UCSD-AML1 (cell line): Measurements from ENCODE around the gene PPP1R3A.
"Not testable (repeated sequence)": the region's sequence is repeated elsewhere in the genome, so short reads cannot be mapped to it uniquely, and the experiment has no call there.

Experiments
- DNase-seq: peaks from one replicate; lab custom pipeline; 2025; ENCODE audit not compliant: unreplicated experiment; lab: John Stamatoyannopoulos, UW

The PPP1R3A gene

GRCh38 chr7:113918946-113919345 lies at the start of gene PPP1R3A:
TSS of gene PPP1R3A (minus strand) at chr7:113919009. CDS start at chr7:113918996, 13 bp downstream.
- DNase-seq, result no peak

- DNase-seq, result no peak
Measured at GRCh38 chr7:113963356-113963755, 44.5 kb upstream of the PPP1R3A start.

- DNase-seq, result no peak
Measured at GRCh38 chr7:113959910-113960309, 41.1 kb upstream of the PPP1R3A start.

- DNase-seq, result no peak
Measured at GRCh38 chr7:113955157-113955556, 36.3 kb upstream of the PPP1R3A start.

GRCh38 chr7:113953553-113953952 lies 34.7 kb upstream of the PPP1R3A start:
- no peak for DNase-seq

GRCh38 chr7:113945018-113945938 lies 26.5 kb upstream of the PPP1R3A start:
- no peak for DNase-seq

- no peak for DNase-seq
Measured at GRCh38 chr7:113936982-113937381, 18.2 kb upstream of the PPP1R3A start.

- DNase-seq, result no peak
Measured at GRCh38 chr7:113936535-113936934, 17.7 kb upstream of the PPP1R3A start.

- not testable (repeated sequence) for DNase-seq
Measured at GRCh38 chr7:113929389-113929788, 10.6 kb upstream of the PPP1R3A start.

- no peak for DNase-seq
Measured at GRCh38 chr7:113928112-113928511, 9.3 kb upstream of the PPP1R3A start.

GRCh38 chr7:113922049-113922448 lies 3.2 kb upstream of the PPP1R3A start:
- no peak for DNase-seq

GRCh38 chr7:113921363-113921762 lies 2.6 kb upstream of the PPP1R3A start:
- no peak for DNase-seq

- no peak for DNase-seq
Measured at GRCh38 chr7:113917840-113918239, 969 bp downstream of the PPP1R3A start.

GRCh38 chr7:113915956-113916355 lies 2.9 kb downstream of the PPP1R3A start:
- no peak for DNase-seq

GRCh38 chr7:113912876-113913275 lies 5.9 kb downstream of the PPP1R3A start:
- DNase-seq, result no peak

- no peak for DNase-seq
Measured at GRCh38 chr7:113907617-113908016, 11.2 kb downstream of the PPP1R3A start.

- no peak for DNase-seq
Measured at GRCh38 chr7:113904521-113904920, 14.3 kb downstream of the PPP1R3A start.

GRCh38 chr7:113892818-113893217 lies 26.0 kb downstream of the PPP1R3A start:
- no peak for DNase-seq

- DNase-seq, result no peak
Measured at GRCh38 chr7:113891828-113892227, 27.0 kb downstream of the PPP1R3A start.

- DNase-seq, result no peak
Measured at GRCh38 chr7:113891031-113891350, 27.8 kb downstream of the PPP1R3A start.

- DNase-seq, result no peak
Measured at GRCh38 chr7:113890331-113891030, 28.3 kb downstream of the PPP1R3A start.

- no peak for DNase-seq
Measured at GRCh38 chr7:113883096-113883495, 35.7 kb downstream of the PPP1R3A start.
